ENCODE results near the gene SPTBN2.

SPTBN2 gene

DNA sequence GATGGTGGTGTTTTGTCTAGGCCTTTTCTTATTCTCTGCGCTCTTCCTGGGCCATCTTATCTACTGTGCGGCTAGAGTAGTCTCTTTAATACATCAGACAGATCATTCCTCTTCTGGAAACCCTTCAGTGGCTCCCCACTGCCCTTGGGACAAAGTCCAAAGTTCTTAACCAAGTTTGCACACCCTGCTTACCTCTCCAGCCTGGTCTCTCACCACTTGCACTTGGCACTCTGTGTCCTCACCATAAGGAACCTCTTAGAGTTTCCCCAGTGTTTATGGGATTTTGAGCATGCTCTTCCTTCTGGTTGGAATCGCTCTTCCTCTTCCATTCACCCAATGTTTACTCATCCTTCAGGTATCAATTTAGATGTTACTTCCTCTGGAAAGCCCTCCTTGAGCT, 5.2 kb upstream of the SPTBN2 start:
- TF ChIP-seq ZC3H10 (CRISPR knock-in tag; IDR thresholded peaks at IDR 0.05) (no peak), OSR1 (CRISPR knock-in tag; IDR thresholded peaks at IDR 0.05) (no peak), BACH2 (CRISPR knock-in tag; IDR thresholded peaks at IDR 0.05; ENCODE audit: borderline replicate concordance) (no peak), ZFP3 (CRISPR knock-in tag; IDR thresholded peaks at IDR 0.05) (no peak), RARB (CRISPR knock-in tag; IDR thresholded peaks at IDR 0.05) (no peak)
- TF ChIP-seq, protein P1, sequence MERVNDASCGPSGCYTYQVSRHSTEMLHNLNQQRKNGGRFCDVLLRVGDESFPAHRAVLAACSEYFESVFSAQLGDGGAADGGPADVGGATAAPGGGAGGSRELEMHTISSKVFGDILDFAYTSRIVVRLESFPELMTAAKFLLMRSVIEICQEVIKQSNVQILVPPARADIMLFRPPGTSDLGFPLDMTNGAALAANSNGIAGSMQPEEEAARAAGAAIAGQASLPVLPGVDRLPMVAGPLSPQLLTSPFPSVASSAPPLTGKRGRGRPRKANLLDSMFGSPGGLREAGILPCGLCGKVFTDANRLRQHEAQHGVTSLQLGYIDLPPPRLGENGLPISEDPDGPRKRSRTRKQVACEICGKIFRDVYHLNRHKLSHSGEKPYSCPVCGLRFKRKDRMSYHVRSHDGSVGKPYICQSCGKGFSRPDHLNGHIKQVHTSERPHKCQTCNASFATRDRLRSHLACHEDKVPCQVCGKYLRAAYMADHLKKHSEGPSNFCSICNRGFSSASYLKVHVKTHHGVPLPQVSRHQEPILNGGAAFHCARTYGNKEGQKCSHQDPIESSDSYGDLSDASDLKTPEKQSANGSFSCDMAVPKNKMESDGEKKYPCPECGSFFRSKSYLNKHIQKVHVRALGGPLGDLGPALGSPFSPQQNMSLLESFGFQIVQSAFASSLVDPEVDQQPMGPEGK (CRISPR knock-in tag; IDR thresholded peaks at IDR 0.05; ENCODE audit: borderline replicate concordance) = no peak
- TF ChIP-seq, protein P2, sequence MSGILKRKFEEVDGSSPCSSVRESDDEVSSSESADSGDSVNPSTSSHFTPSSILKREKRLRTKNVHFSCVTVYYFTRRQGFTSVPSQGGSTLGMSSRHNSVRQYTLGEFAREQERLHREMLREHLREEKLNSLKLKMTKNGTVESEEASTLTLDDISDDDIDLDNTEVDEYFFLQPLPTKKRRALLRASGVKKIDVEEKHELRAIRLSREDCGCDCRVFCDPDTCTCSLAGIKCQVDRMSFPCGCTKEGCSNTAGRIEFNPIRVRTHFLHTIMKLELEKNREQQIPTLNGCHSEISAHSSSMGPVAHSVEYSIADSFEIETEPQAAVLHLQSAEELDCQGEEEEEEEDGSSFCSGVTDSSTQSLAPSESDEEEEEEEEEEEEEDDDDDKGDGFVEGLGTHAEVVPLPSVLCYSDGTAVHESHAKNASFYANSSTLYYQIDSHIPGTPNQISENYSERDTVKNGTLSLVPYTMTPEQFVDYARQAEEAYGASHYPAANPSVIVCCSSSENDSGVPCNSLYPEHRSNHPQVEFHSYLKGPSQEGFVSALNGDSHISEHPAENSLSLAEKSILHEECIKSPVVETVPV (CRISPR knock-in tag; IDR thresholded peaks at IDR 0.05) = no peak
- ATAC-seq = no peak

DNA sequence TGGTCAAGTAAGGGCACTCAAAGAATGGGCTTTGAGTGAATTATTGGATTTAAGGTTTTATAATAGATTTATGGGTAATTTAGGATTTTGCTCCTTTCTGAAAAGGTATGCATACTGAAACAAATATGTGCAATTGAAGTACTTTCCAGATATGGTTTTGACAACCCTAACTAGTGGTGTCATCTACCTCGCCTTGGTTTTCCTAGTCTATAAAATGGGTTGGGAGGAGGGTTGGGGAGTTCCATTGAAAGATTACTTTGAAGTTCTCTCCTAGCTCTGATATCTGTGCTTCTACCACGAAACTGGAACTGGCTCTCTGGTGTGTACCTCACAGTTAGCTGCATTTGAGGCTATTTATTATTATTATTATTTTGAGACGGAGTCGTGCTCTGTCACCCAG, 431 bp upstream of the SPTBN2 start:
- no peak for TF ChIP-seq ZNF70 (CRISPR knock-in tag; IDR thresholded peaks at IDR 0.05)
- ATAC-seq = no peak

DNA sequence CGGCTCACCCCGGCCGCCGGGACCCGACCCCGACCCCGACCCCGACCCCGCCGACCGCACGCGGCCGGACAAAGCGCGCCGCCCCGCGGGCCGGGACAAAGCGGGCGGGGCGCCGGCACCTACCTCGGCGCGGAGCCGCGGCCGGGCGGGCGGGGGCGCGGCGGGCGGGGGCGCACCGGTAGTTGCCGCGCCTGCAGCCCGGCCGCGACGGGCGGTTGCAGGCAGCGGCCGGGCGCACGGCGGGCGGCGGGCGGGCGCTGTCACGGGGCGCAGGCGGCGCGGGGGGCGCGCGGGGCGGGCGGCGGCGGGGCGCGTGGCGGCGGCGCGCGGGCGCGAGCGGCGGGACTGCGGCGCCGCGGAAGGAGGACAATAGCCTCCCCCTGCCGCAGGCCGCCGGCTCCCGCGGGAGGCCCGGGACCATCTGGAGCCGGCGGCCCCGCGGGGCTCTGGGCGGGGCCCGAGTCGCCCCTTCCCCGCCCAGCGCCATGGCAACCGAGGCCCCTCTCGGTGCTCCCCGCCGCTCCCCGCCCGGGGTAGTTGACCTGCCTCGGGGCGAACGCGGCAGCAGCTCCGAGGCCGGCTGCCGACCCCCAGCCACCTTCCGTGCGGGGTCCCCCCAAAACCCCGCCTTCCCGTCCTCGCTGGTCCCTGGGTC, 851 bp downstream of the SPTBN2 start:
- ATAC-seq = peak; percentile 14; the same call in 2 of the 3 replicates
- TF ChIP-seq ESRRG (CRISPR knock-in tag; IDR thresholded peaks at IDR 0.05) (no peak), TOX (CRISPR knock-in tag; IDR thresholded peaks at IDR 0.05; ENCODE audit: borderline replicate concordance) (no peak), ISL1 (CRISPR knock-in tag; IDR thresholded peaks at IDR 0.05) (no peak), SNAI2 (CRISPR knock-in tag; IDR thresholded peaks at IDR 0.05) (no peak), BACH2 (CRISPR knock-in tag; IDR thresholded peaks at IDR 0.05; ENCODE audit: borderline replicate concordance) (no peak), ZNF565 (CRISPR knock-in tag; conservative IDR thresholded peaks at IDR 0.05; ENCODE audit: low read depth) (no peak), ZFP3 (CRISPR knock-in tag; IDR thresholded peaks at IDR 0.05) (no peak), OSR1 (CRISPR knock-in tag; IDR thresholded peaks at IDR 0.05) (no peak), RARB (CRISPR knock-in tag; IDR thresholded peaks at IDR 0.05) (no peak), TCF4 (CRISPR knock-in tag; IDR thresholded peaks at IDR 0.05; ENCODE audit: borderline replicate concordance) (no peak), ARNTL (CRISPR knock-in tag; IDR thresholded peaks at IDR 0.05; ENCODE audit: borderline replicate concordance, low read depth) (no peak)
- TF ChIP-seq, protein P3, sequence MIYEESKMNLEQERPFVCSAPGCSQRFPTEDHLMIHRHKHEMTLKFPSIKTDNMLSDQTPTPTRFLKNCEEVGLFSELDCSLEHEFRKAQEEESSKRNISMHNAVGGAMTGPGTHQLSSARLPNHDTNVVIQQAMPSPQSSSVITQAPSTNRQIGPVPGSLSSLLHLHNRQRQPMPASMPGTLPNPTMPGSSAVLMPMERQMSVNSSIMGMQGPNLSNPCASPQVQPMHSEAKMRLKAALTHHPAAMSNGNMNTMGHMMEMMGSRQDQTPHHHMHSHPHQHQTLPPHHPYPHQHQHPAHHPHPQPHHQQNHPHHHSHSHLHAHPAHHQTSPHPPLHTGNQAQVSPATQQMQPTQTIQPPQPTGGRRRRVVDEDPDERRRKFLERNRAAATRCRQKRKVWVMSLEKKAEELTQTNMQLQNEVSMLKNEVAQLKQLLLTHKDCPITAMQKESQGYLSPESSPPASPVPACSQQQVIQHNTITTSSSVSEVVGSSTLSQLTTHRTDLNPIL (CRISPR knock-in tag; IDR thresholded peaks at IDR 0.05; ENCODE audit: low read depth) = no peak
- TF ChIP-seq, protein P4, sequence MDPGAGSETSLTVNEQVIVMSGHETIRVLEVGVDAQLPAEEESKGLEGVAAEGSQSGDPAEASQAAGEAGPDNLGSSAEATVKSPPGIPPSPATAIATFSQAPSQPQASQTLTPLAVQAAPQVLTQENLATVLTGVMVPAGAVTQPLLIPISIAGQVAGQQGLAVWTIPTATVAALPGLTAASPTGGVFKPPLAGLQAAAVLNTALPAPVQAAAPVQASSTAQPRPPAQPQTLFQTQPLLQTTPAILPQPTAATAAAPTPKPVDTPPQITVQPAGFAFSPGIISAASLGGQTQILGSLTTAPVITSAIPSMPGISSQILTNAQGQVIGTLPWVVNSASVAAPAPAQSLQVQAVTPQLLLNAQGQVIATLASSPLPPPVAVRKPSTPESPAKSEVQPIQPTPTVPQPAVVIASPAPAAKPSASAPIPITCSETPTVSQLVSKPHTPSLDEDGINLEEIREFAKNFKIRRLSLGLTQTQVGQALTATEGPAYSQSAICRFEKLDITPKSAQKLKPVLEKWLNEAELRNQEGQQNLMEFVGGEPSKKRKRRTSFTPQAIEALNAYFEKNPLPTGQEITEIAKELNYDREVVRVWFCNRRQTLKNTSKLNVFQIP (CRISPR knock-in tag; IDR thresholded peaks at IDR 0.05; ENCODE audit: borderline replicate concordance, low read depth) = no peak

DNA sequence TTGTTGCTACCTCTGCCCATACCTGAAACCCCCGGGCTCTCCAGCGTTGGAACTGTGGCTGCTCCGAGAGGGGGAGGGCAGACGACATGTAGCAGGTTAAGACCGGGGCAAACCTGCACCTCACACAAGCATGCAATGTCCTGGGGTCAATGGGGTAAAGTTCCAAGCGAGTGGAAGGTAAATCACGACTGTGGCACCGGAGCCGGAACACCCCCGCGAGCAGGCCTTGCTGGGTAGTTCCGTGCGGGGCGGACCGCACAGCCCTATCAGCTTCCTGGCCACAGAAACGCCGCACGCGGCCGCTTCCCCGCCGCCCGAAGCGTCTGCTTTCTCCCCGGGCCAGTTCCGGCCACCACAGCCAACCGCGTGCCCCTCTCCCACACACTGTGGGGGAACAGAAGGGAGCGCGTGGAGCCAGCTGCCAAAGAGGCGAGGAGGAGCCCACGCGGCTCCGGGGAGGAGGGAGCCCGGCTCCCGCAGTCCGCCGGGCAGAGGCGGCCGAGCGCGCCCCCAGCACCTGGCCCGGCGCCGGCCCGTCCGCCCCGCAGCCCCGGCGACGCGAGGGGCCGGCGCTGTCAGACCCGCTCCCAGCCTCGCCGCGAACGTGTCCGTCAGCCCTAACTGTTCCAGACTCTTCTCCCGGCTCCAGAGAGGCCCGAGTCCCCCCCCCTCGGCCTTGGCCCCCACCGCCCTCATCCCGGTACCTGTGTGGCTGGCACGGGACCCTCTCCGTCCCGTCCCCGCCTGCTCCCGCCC, 1.6 kb downstream of the SPTBN2 start:
- TF ChIP-seq, protein P2 (CRISPR knock-in tag; IDR thresholded peaks at IDR 0.05) = no peak
- no peak for TF ChIP-seq OSR1 (CRISPR knock-in tag; IDR thresholded peaks at IDR 0.05)
- no peak for TF ChIP-seq TOX (CRISPR knock-in tag; IDR thresholded peaks at IDR 0.05; ENCODE audit: borderline replicate concordance)
- TF ChIP-seq, protein P3 (CRISPR knock-in tag; IDR thresholded peaks at IDR 0.05; ENCODE audit: low read depth) = no peak
- no peak for TF ChIP-seq ARNTL (CRISPR knock-in tag; IDR thresholded peaks at IDR 0.05; ENCODE audit: borderline replicate concordance, low read depth)
- TF ChIP-seq ZFP30 (CRISPR knock-in tag; IDR thresholded peaks at IDR 0.05) = no peak
- TF ChIP-seq, protein P1 (CRISPR knock-in tag; IDR thresholded peaks at IDR 0.05; ENCODE audit: borderline replicate concordance) = no peak
- TF ChIP-seq RARB (CRISPR knock-in tag; IDR thresholded peaks at IDR 0.05) = no peak
- no peak for TF ChIP-seq CSDC2 (CRISPR knock-in tag; IDR thresholded peaks at IDR 0.05)
- ATAC-seq = peak; percentile 83
